ENCODE data around the gene STAG1. TPM values are rescaled to one million over a fixed set of nuclear protein-coding genes. Genes with fewer than 3 reads are reported as not detected.

STAG1 gene
- total and polyA plus RNA-seq, 4 donors, result 4.6 to 28.0 (median 16.6) TPM

GRCh38 chr3:136639069-136639468, 113.1 kb downstream of the STAG1 start:
- Histone ChIP-seq H3K4me1 (ENCODE audit: control insufficient read depth in 4 of 4, insufficient read depth in 4 of 4, low read length in 3 of 4) (no peaks in the 10 kb centered on the region), H3K27me3 (ENCODE audit: control insufficient read depth in 4 of 4, insufficient read depth in 4 of 4, low read length in 3 of 4) (no peaks in the 10 kb centered on the region), H3K9me3 (ENCODE audit: control insufficient read depth in 4 of 4, low read length in 3 of 4) (no peaks in the 10 kb centered on the region), H3K36me3 (ENCODE audit: control insufficient read depth in 4 of 4, insufficient read depth in 3 of 4, low read depth in 1 of 4, low read length in 3 of 4) (no peaks in the 10 kb centered on the region), H3K4me3 (ENCODE audit: low read depth in 1 of 3, low read length in 3 of 3) (no peak overlapping the region), H3K9ac (ENCODE audit: low read depth in 1 of 2, low read length in 2 of 2) (no peak overlapping the region), H3K27ac (ENCODE audit: low read depth in 1 of 2, low read length in 2 of 2) (no peak overlapping the region)
- no peak for DNase-seq (ENCODE audit: low spot score)
- TF ChIP-seq CTCF (IDR thresholded peaks at IDR 0.05; ENCODE audit: low read depth, low read length, missing input control) (no peak), TAF1 (conservative IDR thresholded peaks at IDR 0.05) (no peak), REST (IDR thresholded peaks at IDR 0.05) (no peak), RAD21 (IDR thresholded peaks at IDR 0.05) (no peak), NR2F2 (IDR thresholded peaks at IDR 0.05) (no peak), GABPA (IDR thresholded peaks at IDR 0.05 in 1 of 2, conservative IDR thresholded peaks at IDR 0.05 in 1 of 2) (no peak)
- 95% methylated on average over 1 of the region's 1 CpG for WGBS

- TF ChIP-seq EGR1 (IDR thresholded peaks at IDR 0.05; ENCODE audit: low read depth in 2 of 2) (no peak), TAF1 (conservative IDR thresholded peaks at IDR 0.05) (no peak), FOXA1 (IDR thresholded peaks at IDR 0.05) (no peak), GABPA (IDR thresholded peaks at IDR 0.05 in 1 of 2, conservative IDR thresholded peaks at IDR 0.05 in 1 of 2) (no peak), ATF3 (IDR thresholded peaks at IDR 0.05) (no peak), MAX (IDR thresholded peaks at IDR 0.05) (no peak), ZBTB33 (IDR thresholded peaks at IDR 0.05) (no peak), HNF4A (conservative IDR thresholded peaks at IDR 0.05) (no peak), CTCF (IDR thresholded peaks at IDR 0.05; ENCODE audit: low read depth, low read length, missing input control) (no peak), NR2F2 (IDR thresholded peaks at IDR 0.05) (no peak), FOXA2 (IDR thresholded peaks at IDR 0.05) (no peak), RXRA (IDR thresholded peaks at IDR 0.05) (no peak), YY1 (IDR thresholded peaks at IDR 0.05) (no peak), REST (IDR thresholded peaks at IDR 0.05) (no peak), JUND (IDR thresholded peaks at IDR 0.05) (no peak), SP1 (IDR thresholded peaks at IDR 0.05) (no peak), HNF4G (IDR thresholded peaks at IDR 0.05) (no peak)
- DNase-seq (ENCODE audit: low spot score), result no peak
- no peak overlapping the region for H3K27ac ChIP-seq (ENCODE audit: low read depth in 1 of 2, low read length in 2 of 2)
- no peak overlapping the region for H3K9ac ChIP-seq (ENCODE audit: low read depth in 1 of 2, low read length in 2 of 2)
- WGBS, result 89% methylated on average over 2 of the region's 2 CpGs
- H3K4me1 ChIP-seq (ENCODE audit: control insufficient read depth in 4 of 4, insufficient read depth in 4 of 4, low read length in 3 of 4), result peaks cover 0 to 7% (median 5%) of the 10 kb centered on the region in 4 donors
- H3K4me3 ChIP-seq (ENCODE audit: low read depth in 1 of 3, low read length in 3 of 3), result no peak overlapping the region
- no peaks in the 10 kb centered on the region for H3K36me3 ChIP-seq (ENCODE audit: control insufficient read depth in 4 of 4, insufficient read depth in 3 of 4, low read depth in 1 of 4, low read length in 3 of 4)
- no peaks in the 10 kb centered on the region for H3K27me3 ChIP-seq (ENCODE audit: control insufficient read depth in 4 of 4, insufficient read depth in 4 of 4, low read length in 3 of 4)
- no peaks in the 10 kb centered on the region for H3K9me3 ChIP-seq (ENCODE audit: control insufficient read depth in 4 of 4, low read length in 3 of 4)
These were observed 115.0 kb downstream of the STAG1 start for GRCh38 chr3:136637176-136637575.
